ENCODE data around the gene PCBP4. TPM values are rescaled to one million over a fixed set of nuclear protein-coding genes. Genes with fewer than 3 reads are reported as not detected.
"Not testable (repeated sequence)": the region's sequence is repeated elsewhere in the genome, so short reads cannot be mapped to it uniquely, and the experiment has no call there.

PCBP4 gene
- total RNA-seq, 1 donor: 4.0 TPM

- DNase-seq (ENCODE audit: low read depth in 2 of 3, low spot score in 2 of 3): not testable (repeated sequence)
Measured at GRCh38 chr3:51928981-51929380, 38.3 kb downstream of the PCBP4 start.

DNA sequence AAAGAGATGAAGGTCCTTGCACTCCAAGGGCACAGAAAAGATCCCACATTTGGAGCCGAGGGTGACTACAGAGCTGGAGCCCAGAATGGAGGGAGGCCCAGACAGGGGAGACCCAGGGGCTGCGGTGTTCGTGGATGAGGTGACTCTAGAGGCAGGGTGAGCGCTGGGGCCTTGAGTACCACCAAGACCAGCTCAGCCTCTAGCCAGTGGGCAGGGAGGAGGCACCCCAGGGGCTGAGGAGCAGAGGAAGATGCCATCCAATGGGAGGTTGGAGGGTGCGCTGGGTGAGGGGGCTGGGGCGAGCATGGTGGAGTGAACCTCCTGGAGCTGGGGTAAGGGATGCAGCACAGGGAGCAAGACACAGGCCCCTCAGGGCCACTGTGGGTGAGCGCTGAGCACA lies 38.8 kb downstream of the PCBP4 start:
- no peak for DNase-seq (ENCODE audit: low read depth in 2 of 3, low spot score in 2 of 3)

GRCh38 chr3:51927061-51927977 lies 39.9 kb downstream of the PCBP4 start:
- no peak for DNase-seq (ENCODE audit: low read depth in 2 of 3, low spot score in 2 of 3)

- DNase-seq (ENCODE audit: low read depth in 2 of 3, low spot score in 2 of 3): no peak
Measured at GRCh38 chr3:51921081-51921578, 46.1 kb downstream of the PCBP4 start.

- no peak for DNase-seq (ENCODE audit: low read depth in 2 of 3, low spot score in 2 of 3)
Measured at GRCh38 chr3:51916418-51916817, 50.8 kb downstream of the PCBP4 start.

DNA sequence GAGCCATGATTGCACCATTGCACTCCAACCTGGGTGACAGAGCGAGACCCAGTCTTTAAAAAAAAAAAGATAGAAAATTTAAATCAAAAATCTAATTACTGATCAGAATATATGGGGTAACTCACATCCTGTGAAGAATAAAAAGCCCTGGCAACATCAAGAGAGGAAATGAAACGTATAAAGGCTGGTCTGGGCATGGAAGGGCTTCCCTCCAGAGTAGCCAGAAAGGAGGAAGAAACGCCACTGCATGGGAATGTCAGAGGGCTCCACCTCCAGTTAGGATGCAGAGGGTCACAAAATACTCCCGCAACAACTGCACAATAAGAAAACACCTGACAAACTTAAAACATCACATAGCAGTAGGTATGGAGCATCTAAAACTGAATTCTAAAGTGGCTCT lies 59.2 kb downstream of the PCBP4 start:
- no peak for DNase-seq (ENCODE audit: low read depth in 2 of 3, low spot score in 2 of 3)

Small RNA genes lying within 50 kb of the gene (small RNA-seq; reads per million reads assigned to genes)
- not detected for gene AC115284.1

Other genes starting within 250 kb of the PCBP4 start
- not detected for gene IQCF6, start 188.2 kb downstream of the PCBP4 start, total RNA-seq
- gene IQCF2, start 105.8 kb downstream of the PCBP4 start, total RNA-seq: not detected
- gene IQCF5, start 91.9 kb downstream of the PCBP4 start, total RNA-seq: 0.27 TPM
- not detected for gene IQCF1, start 64.1 kb downstream of the PCBP4 start, total RNA-seq
- 32.3 TPM for gene RRP9, start 25.6 kb downstream of the PCBP4 start, total RNA-seq
- gene PARP3, start 25.1 kb downstream of the PCBP4 start, total RNA-seq: 21.8 TPM
- gene GPR62, start 12.1 kb downstream of the PCBP4 start, total RNA-seq: under 0.01 TPM
- 103 TPM for gene ABHD14B, start 6.6 kb upstream of the PCBP4 start, total RNA-seq
- 28.5 TPM for gene ABHD14A, start 7.6 kb upstream of the PCBP4 start, total RNA-seq
- gene ACY1, start 16.1 kb upstream of the PCBP4 start, total RNA-seq: 38.0 TPM
- 3,278 TPM for gene RPL29, start 28.4 kb upstream of the PCBP4 start, total RNA-seq
- gene DUSP7, start 89.1 kb upstream of the PCBP4 start, total RNA-seq: 25.3 TPM
- 6.7 TPM for gene POC1A, start 187.0 kb upstream of the PCBP4 start, total RNA-seq
- 25.6 TPM for gene ALAS1, start 230.7 kb upstream of the PCBP4 start, total RNA-seq